Measurements from ENCODE around the gene RAD52. TPM values are rescaled to one million over a fixed set of nuclear protein-coding genes. Genes with fewer than 3 reads are reported as not detected.
A peak's percentile ranks its signal among the peaks of the same experiment; 100 is the strongest.

The RAD52 gene
- total RNA-seq (22.9 and 27.6 TPM in 2 replicates), polyA plus RNA-seq (17.6 and 27.6 TPM in 2 replicates), polyA minus RNA-seq (15.6 and 22.3 TPM in 2 replicates)
- 18.9 TPM for total RNA-seq (2013)

DNA sequence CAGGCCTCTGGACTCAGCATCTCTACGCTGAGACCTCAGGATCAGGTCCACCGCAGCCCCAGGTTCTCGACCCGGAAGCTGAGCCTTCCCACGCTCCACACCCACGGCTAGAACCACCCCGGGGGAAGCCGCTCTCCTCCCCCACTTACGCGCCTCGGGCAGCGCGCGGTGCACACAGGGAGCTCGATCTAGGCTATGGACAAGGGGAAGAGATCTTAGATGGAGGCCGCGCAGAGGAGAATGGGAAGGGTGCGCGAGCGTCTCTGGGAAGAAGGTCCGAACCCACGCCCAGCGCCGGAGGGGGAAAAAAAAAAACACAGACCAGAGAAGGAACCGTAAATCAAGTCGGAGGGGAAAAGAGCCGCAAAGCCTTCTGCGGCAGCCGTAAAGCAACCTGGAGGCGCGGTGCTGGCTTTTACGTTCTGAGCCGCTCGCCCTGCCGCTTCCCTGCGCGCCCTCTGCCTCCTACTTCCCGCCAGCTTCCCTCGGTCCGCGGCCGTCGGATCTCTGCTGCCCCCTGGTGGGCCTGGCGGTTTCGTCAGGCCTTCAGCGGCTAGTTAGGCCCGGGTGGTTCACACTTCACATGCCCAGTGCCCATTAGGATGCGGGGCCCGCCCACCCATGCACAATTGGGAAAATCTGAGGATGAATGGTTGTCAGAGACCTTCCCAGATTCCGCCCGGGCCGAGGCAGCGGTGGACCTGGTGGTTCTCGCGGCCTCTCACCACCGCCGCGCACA, at the start of gene RAD52:
RAD52 (minus strand) TSS at position 242 of the 739 bp plus-strand sequence. CDS start 16,636 bp downstream, outside the sequence.
- peak within 1 kb of the TSS; percentile 84 for H2AFZ ChIP-seq (ENCODE audit: insufficient read depth, low read depth, low read length, poor library complexity, severe bottlenecking)
- POLR2A ChIA-PET: interaction anchor here (0.5 to 1.9 kb wide), 8 partner anchors 9 to 634 kb away, joined by 3 to 27 read pairs (median 4); partner anchors contain the start of genes CCDC77, ERC1 and WNK1
- CTCF ChIA-PET: interaction anchor here (0.6 to 4.0 kb wide), 23 partner anchors 13 to 656 kb away, joined by 3 to 31 read pairs (median 5); partner anchors contain the start of gene ERC1
- no peaks in the 10 kb centered on the region for H3K27me3 ChIP-seq (replicated peaks in 1 of 4; ENCODE audit: control extremely low read depth in 1 of 4, control insufficient read depth in 3 of 4, insufficient read depth in 4 of 4, low read length in 3 of 4)
- peak within 1 kb of the TSS; percentile 90 for H3K27ac Mint-ChIP-seq
- peak within 1 kb of the TSS; percentile 82 to 84 for H3K27ac ChIP-seq (ENCODE audit: low read length in 2 of 2)
- no peaks in the 10 kb centered on the region for H3K9me3 ChIP-seq (ENCODE audit: control extremely low read depth in 1 of 3, control insufficient read depth in 2 of 3, insufficient read depth in 1 of 3, low read length in 2 of 3)
- H3K36me3 ChIP-seq (replicated peaks in 1 of 2; ENCODE audit: control extremely low read depth in 1 of 2, control insufficient read depth in 1 of 2, extremely low read depth in 1 of 2, insufficient read depth in 2 of 2, low read length in 1 of 2): no peaks in the 10 kb centered on the region
- H3K9me3 Mint-ChIP-seq (ENCODE audit: insufficient read depth): no peaks in the 10 kb centered on the region
- H3K4me1 ChIP-seq (ENCODE audit: control insufficient read depth in 2 of 2, insufficient read depth in 2 of 2, low read length in 2 of 2): peaks cover 0 to 13% of the 10 kb centered on the region in 2 donors
- peak within 1 kb of the TSS; percentile 77 for H3K4me2 ChIP-seq (replicated peaks; ENCODE audit: low read depth, low read length, poor library complexity, severe bottlenecking)
- peak; percentile 86 for ATAC-seq (ENCODE audit: low read depth)
- TF ChIP-seq CTCF (IDR thresholded peaks at IDR 0.05) (peak; percentile 99), EZH2 (IDR thresholded peaks at IDR 0.05; ENCODE audit: borderline replicate concordance, insufficient read depth, low read depth, low read length, poor library complexity, severe bottlenecking) (no peak)
- peaks cover 25% of the 10 kb centered on the region for H3K79me2 ChIP-seq (ENCODE audit: control insufficient read depth, insufficient read depth, low read length)
- H3K9ac ChIP-seq (ENCODE audit: low read length): peak within 1 kb of the TSS; percentile 71
- DNase-seq: peak; percentile 99
- no peaks in the 10 kb centered on the region for H3K27me3 Mint-ChIP-seq
- H3K4me1 Mint-ChIP-seq: peaks cover 27% of the 10 kb centered on the region
- intact Hi-C loops (cut with micrococcal nuclease): loop anchor here (1.0 to 10.0 kb wide), 8 partner anchors 37 to 645 kb away; partner anchors contain the start of genes ERC1, FBXL14 and WNK1
- H4K20me1 ChIP-seq (ENCODE audit: control insufficient read depth, insufficient read depth, low read length, poor library complexity, severe bottlenecking): no peaks in the 10 kb centered on the region
- peak within 1 kb of the TSS; percentile 88 for H3K4me3 Mint-ChIP-seq
- WGBS (ENCODE audit: insufficient coverage): under 1% methylated on average over 45 of the region's 58 CpGs
- H3K4me3 ChIP-seq (ENCODE audit: control extremely low read depth in 1 of 5, extremely low read depth in 1 of 5, insufficient read depth in 1 of 5, low read depth in 2 of 5, low read length in 4 of 5): peak within 1 kb of the TSS; percentile 67 to 91 (median 74)
